ENCODE data around the gene IZUMO1R. TPM values are rescaled to one million over a fixed set of nuclear protein-coding genes. Genes with fewer than 3 reads are reported as not detected.
"Not testable (repeated sequence)": the region's sequence is repeated elsewhere in the genome, so short reads cannot be mapped to it uniquely, and the experiment has no call there.

The IZUMO1R gene
- total RNA-seq, 1 experiment from 2014 or later = not detected

DNA sequence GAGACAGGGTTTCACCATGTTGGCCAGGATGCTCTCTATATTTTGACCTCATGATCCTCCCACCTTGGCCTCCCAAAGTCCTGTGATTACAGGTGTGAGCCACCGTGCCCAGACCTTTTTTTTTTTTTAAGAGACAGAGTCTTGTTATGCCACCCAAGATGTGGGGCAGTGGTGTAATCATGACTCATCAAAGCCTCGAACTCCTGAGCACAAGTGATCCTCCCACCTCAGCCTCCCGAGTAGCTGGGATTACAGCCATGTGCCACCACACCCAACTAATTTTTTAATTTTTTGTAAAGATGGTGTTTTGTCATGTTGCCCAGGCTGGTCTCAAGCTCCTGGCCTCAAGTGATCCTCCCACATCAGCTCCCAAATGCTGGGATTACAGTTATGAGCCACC, 37.9 kb downstream of the IZUMO1R start:
- POLR2A ChIA-PET (ENCODE audit: low non-redundant PET) = no interaction called here
- H3K27ac ChIP-seq (ENCODE audit: low read depth, low read length, poor library complexity, severe bottlenecking) = no peak overlapping the region
- H3K4me3 ChIP-seq (ENCODE audit: low read depth, low read length, poor library complexity, severe bottlenecking) = no peak overlapping the region
- peaks cover 16% of the 10 kb centered on the region for H3K27me3 ChIP-seq (replicated peaks; ENCODE audit: insufficient read depth, low read depth, low read length, poor library complexity)
- CTCF ChIA-PET = no interaction called here
- TF ChIP-seq EZH2 (IDR thresholded peaks at IDR 0.05; ENCODE audit: borderline replicate concordance, low read depth, low read length, poor library complexity, severe bottlenecking) = no peak
- TF ChIP-seq, protein P1, sequence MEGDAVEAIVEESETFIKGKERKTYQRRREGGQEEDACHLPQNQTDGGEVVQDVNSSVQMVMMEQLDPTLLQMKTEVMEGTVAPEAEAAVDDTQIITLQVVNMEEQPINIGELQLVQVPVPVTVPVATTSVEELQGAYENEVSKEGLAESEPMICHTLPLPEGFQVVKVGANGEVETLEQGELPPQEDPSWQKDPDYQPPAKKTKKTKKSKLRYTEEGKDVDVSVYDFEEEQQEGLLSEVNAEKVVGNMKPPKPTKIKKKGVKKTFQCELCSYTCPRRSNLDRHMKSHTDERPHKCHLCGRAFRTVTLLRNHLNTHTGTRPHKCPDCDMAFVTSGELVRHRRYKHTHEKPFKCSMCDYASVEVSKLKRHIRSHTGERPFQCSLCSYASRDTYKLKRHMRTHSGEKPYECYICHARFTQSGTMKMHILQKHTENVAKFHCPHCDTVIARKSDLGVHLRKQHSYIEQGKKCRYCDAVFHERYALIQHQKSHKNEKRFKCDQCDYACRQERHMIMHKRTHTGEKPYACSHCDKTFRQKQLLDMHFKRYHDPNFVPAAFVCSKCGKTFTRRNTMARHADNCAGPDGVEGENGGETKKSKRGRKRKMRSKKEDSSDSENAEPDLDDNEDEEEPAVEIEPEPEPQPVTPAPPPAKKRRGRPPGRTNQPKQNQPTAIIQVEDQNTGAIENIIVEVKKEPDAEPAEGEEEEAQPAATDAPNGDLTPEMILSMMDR (conservative IDR thresholded peaks at IDR 0.05; ENCODE audit: low read depth, low read length) = no peak
- no peaks in the 10 kb centered on the region for H3K9me3 ChIP-seq (ENCODE audit: low read depth, low read length, poor library complexity, severe bottlenecking)
- DNase-seq (ENCODE audit: low spot score) = no peak
- no TSS peak for BruUV-seq (replicated peaks)
- H3K4me1 ChIP-seq (ENCODE audit: insufficient read depth, low read length, poor library complexity, severe bottlenecking) = no peaks in the 10 kb centered on the region
- intact Hi-C loops (cut with micrococcal nuclease; ENCODE audit: unreplicated experiment) = no loop called here
- no peaks in the 10 kb centered on the region for H3K36me3 ChIP-seq (ENCODE audit: insufficient read depth, low read length, poor library complexity, severe bottlenecking)

DNA sequence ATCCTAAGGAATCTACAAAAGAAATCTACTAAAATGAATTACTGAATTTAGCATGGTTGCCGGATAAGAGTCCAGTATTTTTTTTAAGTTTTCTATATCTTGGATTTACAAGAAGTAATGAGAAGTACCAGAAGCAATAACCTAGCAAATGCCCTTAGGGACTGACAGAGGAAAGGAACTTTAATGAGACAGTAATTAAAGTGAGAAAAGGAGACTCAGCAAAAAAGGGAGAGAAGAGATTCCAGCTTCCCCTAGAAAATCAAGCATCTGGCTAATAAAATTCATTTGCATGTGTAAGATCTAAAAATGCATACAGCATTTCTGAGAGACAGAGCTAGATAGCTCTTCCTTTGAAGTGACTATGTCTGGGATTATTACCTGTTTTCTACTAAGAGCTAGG, 39.1 kb downstream of the IZUMO1R start:
- ChIA-PET CTCF (interaction anchor here (0.6 kb wide), 1 partner anchor 14 kb away, joined by 14 read pairs; no protein-coding TSS in a partner anchor), POLR2A (ENCODE audit: low non-redundant PET) (no interaction called here)
- Histone ChIP-seq H3K27ac (ENCODE audit: low read depth, low read length, poor library complexity, severe bottlenecking) (no peak overlapping the region), H3K27me3 (replicated peaks; ENCODE audit: insufficient read depth, low read depth, low read length, poor library complexity) (peaks cover 16% of the 10 kb centered on the region), H3K36me3 (ENCODE audit: insufficient read depth, low read length, poor library complexity, severe bottlenecking) (no peaks in the 10 kb centered on the region), H3K9me3 (ENCODE audit: low read depth, low read length, poor library complexity, severe bottlenecking) (no peaks in the 10 kb centered on the region), H3K4me3 (ENCODE audit: low read depth, low read length, poor library complexity, severe bottlenecking) (no peak overlapping the region), H3K4me1 (ENCODE audit: insufficient read depth, low read length, poor library complexity, severe bottlenecking) (no peaks in the 10 kb centered on the region)
- DNase-seq (ENCODE audit: low spot score) = no peak
- intact Hi-C loops (cut with micrococcal nuclease; ENCODE audit: unreplicated experiment) = no loop called here
- BruUV-seq (replicated peaks) = no TSS peak
- TF ChIP-seq, protein P1 (conservative IDR thresholded peaks at IDR 0.05; ENCODE audit: low read depth, low read length) = no peak
- no peak for TF ChIP-seq EZH2 (IDR thresholded peaks at IDR 0.05; ENCODE audit: borderline replicate concordance, low read depth, low read length, poor library complexity, severe bottlenecking)

DNA sequence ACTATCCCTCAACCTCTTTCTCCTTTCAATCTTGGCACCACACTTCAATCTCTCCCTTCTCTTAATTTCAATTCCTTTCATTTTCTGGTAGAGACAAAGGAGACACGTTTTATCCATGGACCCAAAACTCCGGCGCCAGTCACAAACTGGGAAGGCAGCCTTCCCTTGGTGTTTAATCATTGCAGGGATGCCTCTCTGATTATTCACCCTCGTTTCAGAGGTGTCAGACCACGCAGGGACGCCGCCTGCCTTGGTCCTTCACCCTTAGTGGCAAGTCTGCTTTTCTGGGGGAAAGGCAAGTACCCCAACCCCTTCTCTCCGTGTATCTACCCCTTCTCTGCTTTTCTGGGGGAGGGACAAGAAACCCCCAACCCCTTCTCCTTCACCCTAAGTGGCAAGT, 41.9 kb downstream of the IZUMO1R start:
- DNase-seq (ENCODE audit: low spot score); H3K36me3 ChIP-seq (ENCODE audit: insufficient read depth, low read length, poor library complexity, severe bottlenecking); H3K4me1 ChIP-seq (ENCODE audit: insufficient read depth, low read length, poor library complexity, severe bottlenecking); BruUV-seq (replicated peaks); intact Hi-C loops (cut with micrococcal nuclease; ENCODE audit: unreplicated experiment); CTCF ChIA-PET; H3K9me3 ChIP-seq (ENCODE audit: low read depth, low read length, poor library complexity, severe bottlenecking); POLR2A ChIA-PET (ENCODE audit: low non-redundant PET); H3K27ac ChIP-seq (ENCODE audit: low read depth, low read length, poor library complexity, severe bottlenecking); H3K4me3 ChIP-seq (ENCODE audit: low read depth, low read length, poor library complexity, severe bottlenecking): not testable (repeated sequence)
- peaks cover 12% of the 10 kb centered on the region for H3K27me3 ChIP-seq (replicated peaks; ENCODE audit: insufficient read depth, low read depth, low read length, poor library complexity)

DNA sequence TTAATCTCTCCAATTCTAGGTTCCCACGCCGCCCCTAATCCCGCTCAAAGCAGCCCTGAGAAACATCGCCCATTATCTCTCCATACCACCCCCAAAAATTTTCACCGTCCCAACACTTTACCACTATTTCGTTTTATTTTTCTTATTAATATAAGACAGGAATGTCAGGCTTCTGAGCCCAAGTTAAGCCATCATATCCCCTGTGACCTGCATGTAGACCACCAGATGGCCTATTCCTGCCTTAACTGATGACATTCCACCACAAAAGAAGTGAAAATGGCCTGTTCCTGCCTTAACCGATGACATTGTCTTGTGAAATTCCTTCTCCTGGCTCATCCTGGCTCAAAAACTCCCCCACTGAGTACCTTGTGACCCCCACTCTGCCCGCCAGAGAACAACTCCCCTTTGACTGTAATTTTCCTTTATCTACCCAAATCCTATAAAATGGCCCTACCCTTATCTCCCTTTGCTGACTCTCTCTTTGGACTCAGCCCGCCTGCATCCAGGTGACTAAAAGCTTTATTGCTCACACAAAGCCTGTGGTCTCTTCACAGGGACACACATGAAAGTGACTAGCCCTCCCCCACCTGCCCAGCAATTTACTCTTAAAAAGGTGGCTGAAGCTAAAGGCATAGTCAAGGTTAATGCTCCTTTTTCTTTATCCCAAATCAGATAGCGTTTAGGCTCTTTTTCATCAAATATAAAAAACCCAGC, 46.6 kb downstream of the IZUMO1R start:
- intact Hi-C loops (cut with micrococcal nuclease; ENCODE audit: unreplicated experiment); POLR2A ChIA-PET (ENCODE audit: low non-redundant PET): not testable (repeated sequence)

More for the DNA sequence above, 46.6 kb downstream of the IZUMO1R start:
- DNase-seq (ENCODE audit: low spot score); H3K4me1 ChIP-seq (ENCODE audit: insufficient read depth, low read length, poor library complexity, severe bottlenecking); H3K27ac ChIP-seq (ENCODE audit: low read depth, low read length, poor library complexity, severe bottlenecking); CTCF ChIA-PET; H3K9me3 ChIP-seq (ENCODE audit: low read depth, low read length, poor library complexity, severe bottlenecking); H3K4me3 ChIP-seq (ENCODE audit: low read depth, low read length, poor library complexity, severe bottlenecking); H3K27me3 ChIP-seq (replicated peaks; ENCODE audit: insufficient read depth, low read depth, low read length, poor library complexity); BruUV-seq (replicated peaks); H3K36me3 ChIP-seq (ENCODE audit: insufficient read depth, low read length, poor library complexity, severe bottlenecking): not testable (repeated sequence)

Other genes starting within 250 kb of the IZUMO1R start
- gene PANX1, start 175.7 kb upstream of the IZUMO1R start, total RNA-seq (2021) = 34.2 and 39.0 TPM in 2 replicates
- 0.06 TPM in 1 of 2 replicates, not detected in the other for gene GPR83, start 96.8 kb downstream of the IZUMO1R start, total RNA-seq (2021)
- gene MRE11, start 189.3 kb downstream of the IZUMO1R start, total RNA-seq (2021) = 42.6 and 44.7 TPM in 2 replicates
- 14.6 and 15.5 TPM in 2 replicates for gene ANKRD49, start 189.4 kb downstream of the IZUMO1R start, total RNA-seq (2021)
- not detected in 2 replicates for gene C11orf97, start 207.9 kb downstream of the IZUMO1R start, total RNA-seq (2021)
- gene FUT4, start 239.3 kb downstream of the IZUMO1R start, total RNA-seq (2021) = 6.8 and 7.7 TPM in 2 replicates